PC-9 (cell line): ENCODE measurements around the gene GPD1L. TPM values are rescaled to one million over a fixed set of nuclear protein-coding genes. Genes with fewer than 3 reads are reported as not detected.

ENCODE experiments used
- BruUV-seq: library from RNA; stranded (reverse); fragments of 400-500 nt; replicated peaks from 2 replicates; lab custom pipeline; 2021; lab: Mats Ljungman, UMichigan
- CTCF ChIA-PET: fragments of 300-600 bp; sonication (Branson Sonifier 250); formaldehyde crosslinking; loops from one replicate; lab custom pipeline; 2022; ENCODE audit warnings: antibody characterized with exemption; lab: Charles Lee
- POLR2A ChIA-PET: fragments of 300-600 bp; sonication (Branson Sonifier 250); formaldehyde crosslinking; loops from one replicate; lab custom pipeline; 2022; ENCODE audit warnings: antibody characterized with exemption; ENCODE audit not compliant: unreplicated experiment; lab: Charles Lee
- DNase-seq, 2 experiments: peaks; one replicate each; pipeline versions ENCODE4 v3.0.0 to v3.0.0-alpha.2; 2015 to 2022; ENCODE audit warnings: mixed read lengths in 1 of 2
- H2AFZ ChIP-seq: fragments of 200-600 bp; sonication (generic); 2 replicates; pipeline ENCODE4 v1.8.1; 2017; ENCODE audit warnings: antibody characterized with exemption
- H3F3A ChIP-seq: fragments of 200-600 bp; sonication (generic); 2 replicates; pipeline ENCODE4 v1.8.1; 2017; ENCODE audit warnings: antibody characterized with exemption, mild to moderate bottlenecking, low read depth; ENCODE audit not compliant: insufficient read depth
- H3K27ac ChIP-seq: fragments of 200-600 bp; sonication (generic); 2 replicates; pipeline ENCODE4 v1.6.1; 2016; ENCODE audit warnings: mixed run types
- H3K27me3 ChIP-seq: fragments of 200-600 bp; sonication (generic); 2 replicates; pipeline ENCODE4 v1.6.1; 2016; ENCODE audit warnings: low read depth, mixed run types; ENCODE audit not compliant: insufficient read depth
- H3K36me3 ChIP-seq: fragments of 200-600 bp; sonication (generic); 2 replicates; pipeline ENCODE4 v1.6.1; 2016; ENCODE audit warnings: low read depth, mixed run types
- H3K4me1 ChIP-seq: fragments of 200-600 bp; sonication (generic); replicated peaks from 2 replicates; pipeline ENCODE4 v1.6.1; 2016; ENCODE audit warnings: mixed run types; ENCODE audit not compliant: insufficient read depth
- H3K4me2 ChIP-seq: fragments of 200-600 bp; sonication (generic); 2 replicates; pipeline ENCODE4 v1.6.1; 2017; ENCODE audit warnings: mixed run types
- H3K4me3 ChIP-seq: fragments of 200-600 bp; sonication (generic); 2 replicates; pipeline ENCODE4 v1.6.1; 2016; ENCODE audit warnings: mixed run types
- H3K79me2 ChIP-seq: fragments of 200-600 bp; sonication (generic); 2 replicates; pipeline ENCODE4 v1.6.1; 2017; ENCODE audit warnings: low read depth, mixed run types
- H3K9me2 ChIP-seq: fragments of 200-600 bp; sonication (generic); 2 replicates; pipeline ENCODE4 v1.8.1; 2017; ENCODE audit warnings: mild to moderate bottlenecking; ENCODE audit not compliant: insufficient read depth
- H3K9me3 ChIP-seq: fragments of 200-600 bp; sonication (generic); 2 replicates; pipeline ENCODE4 v1.8.1; 2016; ENCODE audit warnings: low read depth; ENCODE audit not compliant: insufficient read depth
- H4K20me1 ChIP-seq: fragments of 200-600 bp; sonication (generic); 2 replicates; pipeline ENCODE4 v1.8.1; 2017; ENCODE audit not compliant: insufficient read depth
- EZH2 ChIP-seq: fragments of 200-600 bp; sonication (generic); IDR thresholded peaks from 2 replicates; pipeline ENCODE4 v1.8.0; 2017; ENCODE audit warnings: antibody characterized with exemption, low read depth
- intact Hi-C: fragments of 100-400 bp; cut with micrococcal nuclease; formaldehyde crosslinking; loops from one replicate; pipeline ENCODE4 v1.10.0; 2022; ENCODE audit not compliant: unreplicated experiment
- total RNA-seq: library from RNA; stranded (reverse); gene quantifications from 2 replicates; pipeline ENCODE4 v1.2.3, GENCODE V29; 2021
- TF ChIP-seq, protein P1 (sequence below): fragments of 200-600 bp; sonication (generic); conservative IDR thresholded peaks from 2 replicates; pipeline ENCODE4 v1.6.1; 2017; ENCODE audit warnings: mixed run types, antibody characterized with exemption, mild to moderate bottlenecking, moderate library complexity

The GPD1L gene
- total RNA-seq, 1 experiment from 2014 or later, result 10.3 TPM

- Histone ChIP-seq H3K27me3 (no peaks in the 10 kb centered on the region), H3K79me2 (no peaks in the 10 kb centered on the region), H3K9me3 (no peaks in the 10 kb centered on the region), H3K27ac (peak overlapping the region; percentile 53), H3K4me2 (peak overlapping the region; percentile 54), H3K4me3 (no peak overlapping the region), H4K20me1 (no peaks in the 10 kb centered on the region), H2AFZ (no peak overlapping the region), H3F3A (peaks cover 11% of the 10 kb centered on the region; the same call in 1 of the 2 replicates), H3K36me3 (no peaks in the 10 kb centered on the region), H3K9me2 (no peaks in the 10 kb centered on the region), H3K4me1 (peaks cover 25% of the 10 kb centered on the region)
- POLR2A ChIA-PET, result no interaction called here
- intact Hi-C loops, result loop anchor here (10.0 kb wide), 1 partner anchor 533 kb away; no protein-coding TSS in a partner anchor
- DNase-seq, result peak in 1 of 2 experiments; percentile 65
- CTCF ChIA-PET, result no interaction called here
- BruUV-seq, result no TSS peak
- TF ChIP-seq, protein P1, sequence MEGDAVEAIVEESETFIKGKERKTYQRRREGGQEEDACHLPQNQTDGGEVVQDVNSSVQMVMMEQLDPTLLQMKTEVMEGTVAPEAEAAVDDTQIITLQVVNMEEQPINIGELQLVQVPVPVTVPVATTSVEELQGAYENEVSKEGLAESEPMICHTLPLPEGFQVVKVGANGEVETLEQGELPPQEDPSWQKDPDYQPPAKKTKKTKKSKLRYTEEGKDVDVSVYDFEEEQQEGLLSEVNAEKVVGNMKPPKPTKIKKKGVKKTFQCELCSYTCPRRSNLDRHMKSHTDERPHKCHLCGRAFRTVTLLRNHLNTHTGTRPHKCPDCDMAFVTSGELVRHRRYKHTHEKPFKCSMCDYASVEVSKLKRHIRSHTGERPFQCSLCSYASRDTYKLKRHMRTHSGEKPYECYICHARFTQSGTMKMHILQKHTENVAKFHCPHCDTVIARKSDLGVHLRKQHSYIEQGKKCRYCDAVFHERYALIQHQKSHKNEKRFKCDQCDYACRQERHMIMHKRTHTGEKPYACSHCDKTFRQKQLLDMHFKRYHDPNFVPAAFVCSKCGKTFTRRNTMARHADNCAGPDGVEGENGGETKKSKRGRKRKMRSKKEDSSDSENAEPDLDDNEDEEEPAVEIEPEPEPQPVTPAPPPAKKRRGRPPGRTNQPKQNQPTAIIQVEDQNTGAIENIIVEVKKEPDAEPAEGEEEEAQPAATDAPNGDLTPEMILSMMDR, result no peak
- no peak for TF ChIP-seq EZH2
Observed at GRCh38 chr3:32147509-32147908, 41.1 kb downstream of the GPD1L start.

DNA sequence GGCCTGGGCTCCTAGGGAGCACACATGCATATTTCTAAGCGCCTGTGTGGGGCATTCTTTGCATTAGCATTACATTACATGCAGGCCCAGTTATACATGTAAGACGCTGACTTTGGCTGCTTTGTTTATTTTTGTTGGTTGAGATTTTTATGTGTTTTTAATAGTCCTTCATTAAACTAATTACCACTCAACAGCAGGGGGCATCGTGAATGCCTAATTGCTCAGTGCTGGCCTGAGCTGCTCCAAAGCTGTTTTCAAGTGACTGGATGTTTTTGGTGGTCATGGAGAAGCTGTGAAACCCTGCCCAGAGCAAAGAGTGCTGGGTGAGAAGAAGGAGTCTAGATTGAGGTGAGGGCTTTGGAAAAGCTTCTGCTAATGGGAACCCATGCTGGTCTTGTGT is 41.5 kb downstream of the GPD1L start:
- H3K9me2 ChIP-seq, result no peaks in the 10 kb centered on the region
- H2AFZ ChIP-seq, result no peak overlapping the region
- BruUV-seq, result no TSS peak
- H3K4me1 ChIP-seq, result peaks cover 25% of the 10 kb centered on the region
- intact Hi-C loops, result loop anchor here (10.0 kb wide), 1 partner anchor 533 kb away; no protein-coding TSS in a partner anchor
- peak overlapping the region; percentile 54 for H3K4me2 ChIP-seq
- H4K20me1 ChIP-seq, result no peaks in the 10 kb centered on the region
- peaks cover 11% of the 10 kb centered on the region; the same call in 1 of the 2 replicates for H3F3A ChIP-seq
- no peak for DNase-seq
- no peak overlapping the region for H3K27ac ChIP-seq
- no peak overlapping the region for H3K4me3 ChIP-seq
- POLR2A ChIA-PET, result no interaction called here
- no peaks in the 10 kb centered on the region for H3K27me3 ChIP-seq
- H3K9me3 ChIP-seq, result no peaks in the 10 kb centered on the region
- H3K36me3 ChIP-seq, result no peaks in the 10 kb centered on the region
- no peak for TF ChIP-seq EZH2
- CTCF ChIA-PET, result interaction anchor here (0.6 kb wide), 1 partner anchor 539 kb away, joined by 3 read pairs; no protein-coding TSS in a partner anchor
- H3K79me2 ChIP-seq, result no peaks in the 10 kb centered on the region

GRCh38 chr3:32148351-32148750 is 41.9 kb downstream of the GPD1L start:
- H3K9me2 ChIP-seq, result no peaks in the 10 kb centered on the region
- ChIA-PET CTCF (interaction anchor here (0.6 kb wide), 1 partner anchor 539 kb away, joined by 3 read pairs; no protein-coding TSS in a partner anchor), POLR2A (no interaction called here)
- H3K36me3 ChIP-seq, result no peaks in the 10 kb centered on the region
- H3K4me1 ChIP-seq, result peaks cover 25% of the 10 kb centered on the region
- H3K4me2 ChIP-seq, result no peak overlapping the region
- H2AFZ ChIP-seq, result no peak overlapping the region
- no peak overlapping the region for H3K4me3 ChIP-seq
- no peak for TF ChIP-seq EZH2
- TF ChIP-seq, protein P1, result no peak
- intact Hi-C loops, result loop anchor here (10.0 kb wide), 1 partner anchor 534 kb away; no protein-coding TSS in a partner anchor
- H3F3A ChIP-seq, result peaks cover 11% of the 10 kb centered on the region; the same call in 1 of the 2 replicates
- no peaks in the 10 kb centered on the region for H3K79me2 ChIP-seq
- no TSS peak for BruUV-seq
- no peaks in the 10 kb centered on the region for H3K9me3 ChIP-seq
- H3K27ac ChIP-seq, result no peak overlapping the region
- no peaks in the 10 kb centered on the region for H3K27me3 ChIP-seq
- DNase-seq, result no peak
- H4K20me1 ChIP-seq, result no peaks in the 10 kb centered on the region
